HFFc6 (cell line): ENCODE measurements around the gene PCCB. TPM values are rescaled to one million over a fixed set of nuclear protein-coding genes. Genes with fewer than 3 reads are reported as not detected.

Source experiments
- DNase-seq: peaks from one replicate; pipeline ENCODE4 v3.0.0-alpha.2; 2018
- H3K27ac Mint-ChIP-seq: 2 replicates; pipeline ENCODE4 v1.8.0; 2020; ENCODE audit warnings: mild to moderate bottlenecking, mixed read lengths
- H3K27me3 Mint-ChIP-seq: 2 replicates; pipeline ENCODE4 v1.8.0; 2021; ENCODE audit warnings: mild to moderate bottlenecking, moderate library complexity, mixed read lengths; ENCODE audit not compliant: insufficient read depth
- H3K36me3 Mint-ChIP-seq: 2 replicates; pipeline ENCODE4 v1.8.0; 2021; ENCODE audit warnings: low read depth, mixed read lengths
- H3K4me1 Mint-ChIP-seq: 2 replicates; pipeline ENCODE4 v1.8.0; 2020; ENCODE audit warnings: low read depth, mixed read lengths
- H3K4me3 Mint-ChIP-seq: 2 replicates; pipeline ENCODE4 v1.8.0; 2020; ENCODE audit warnings: mild to moderate bottlenecking, moderate library complexity, mixed read lengths
- H3K9me3 Mint-ChIP-seq: 2 replicates; pipeline ENCODE4 v1.8.0; 2020; ENCODE audit warnings: mild to moderate bottlenecking, mixed read lengths
- CTCF ChIP-seq: fragments of 200-600 bp; sonication (generic); IDR thresholded peaks from 2 replicates; pipeline ENCODE4 v1.5.0; 2021; ENCODE audit warnings: antibody characterized with exemption, mild to moderate bottlenecking
- total RNA-seq, 6 experiments: library from RNA; stranded (reverse); fragmentation: NEBNext Ultra II Directional; extraction: Animal tissue kit (Norgen Biotek cat#: 25700); gene quantifications; 2 replicates in 1 of 6; 3 replicates in 5 of 6; pipeline ENCODE4 v1.2.3, GENCODE V29; 2021

Gene PCCB
- total RNA-seq, 6 experiments from 2014 or later = 32.4 to 41.1 (median 37.8) TPM

GRCh38 chr3:136343873-136344555 is 93.9 kb downstream of the PCCB start:
- no peak for TF ChIP-seq CTCF
- H3K36me3 Mint-ChIP-seq = peaks cover 28% of the 10 kb centered on the region
- peak overlapping the region; percentile 49; the same call in 1 of the 2 replicates for H3K4me3 Mint-ChIP-seq
- no peaks in the 10 kb centered on the region for H3K9me3 Mint-ChIP-seq
- no peaks in the 10 kb centered on the region for H3K27me3 Mint-ChIP-seq
- DNase-seq = peak; percentile 95
- peak overlapping the region; percentile 81 for H3K27ac Mint-ChIP-seq
- H3K4me1 Mint-ChIP-seq = peaks cover 31% of the 10 kb centered on the region

GRCh38 chr3:136346486-136346885 is 96.3 kb downstream of the PCCB start:
- Mint-ChIP-seq H3K27ac (no peak overlapping the region), H3K9me3 (no peaks in the 10 kb centered on the region), H3K4me1 (peaks cover 49% of the 10 kb centered on the region), H3K27me3 (peaks cover 1% of the 10 kb centered on the region; the same call in 1 of the 2 replicates), H3K36me3 (peaks cover 16% of the 10 kb centered on the region), H3K4me3 (no peak overlapping the region)
- DNase-seq = no peak
- TF ChIP-seq CTCF = no peak

GRCh38 chr3:136350132-136350531 is 100.0 kb downstream of the PCCB start:
- H3K27me3 Mint-ChIP-seq = peaks cover 1% of the 10 kb centered on the region; the same call in 1 of the 2 replicates
- H3K36me3 Mint-ChIP-seq = peaks cover 15% of the 10 kb centered on the region; the same call in 1 of the 2 replicates
- DNase-seq = peak; percentile 92
- no peak for TF ChIP-seq CTCF
- no peaks in the 10 kb centered on the region for H3K9me3 Mint-ChIP-seq
- H3K4me3 Mint-ChIP-seq = peak overlapping the region; percentile 68
- H3K27ac Mint-ChIP-seq = peak overlapping the region; percentile 93
- peaks cover 32% of the 10 kb centered on the region for H3K4me1 Mint-ChIP-seq

DNA sequence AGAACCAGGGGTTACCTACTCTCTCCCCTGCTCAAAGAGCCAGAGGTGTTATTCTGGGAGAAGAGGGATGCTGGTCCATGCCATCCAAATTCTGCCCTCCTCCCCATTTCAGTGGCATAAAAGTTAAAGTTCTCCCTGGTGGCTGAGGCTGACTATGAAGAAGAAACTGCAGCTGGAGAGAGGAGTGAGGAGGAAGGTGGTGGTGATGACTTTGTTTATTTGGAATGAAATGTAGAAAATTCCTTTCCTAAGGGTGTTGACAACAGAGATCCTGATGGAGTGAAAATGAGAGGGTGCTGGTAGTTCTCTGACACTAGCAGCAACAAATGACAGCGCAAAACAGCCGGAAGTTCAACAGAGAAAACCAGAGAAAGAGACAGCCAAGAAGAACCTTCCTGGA is 100.4 kb downstream of the PCCB start:
- no peak for TF ChIP-seq CTCF

GRCh38 chr3:136351351-136351750 is 101.2 kb downstream of the PCCB start:
- Mint-ChIP-seq H3K27me3 (peaks cover 1% of the 10 kb centered on the region; the same call in 1 of the 2 replicates), H3K27ac (peak overlapping the region; percentile 93; the same call in 1 of the 2 replicates), H3K4me1 (peaks cover 24% of the 10 kb centered on the region), H3K36me3 (peaks cover 19% of the 10 kb centered on the region; the same call in 1 of the 2 replicates), H3K9me3 (no peaks in the 10 kb centered on the region), H3K4me3 (no peak overlapping the region)
- no peak for TF ChIP-seq CTCF
- DNase-seq = no peak

More for the DNA sequence above, 100.4 kb downstream of the PCCB start:
- Mint-ChIP-seq H3K4me1 (peaks cover 30% of the 10 kb centered on the region), H3K27me3 (peaks cover 1% of the 10 kb centered on the region; the same call in 1 of the 2 replicates), H3K9me3 (no peaks in the 10 kb centered on the region), H3K36me3 (peaks cover 18% of the 10 kb centered on the region; the same call in 1 of the 2 replicates), H3K4me3 (peak overlapping the region; percentile 68), H3K27ac (peak overlapping the region; percentile 93)
- peak; percentile 12 for DNase-seq
